ENCODE results near the gene PRKRA.

PRKRA gene

DNA sequence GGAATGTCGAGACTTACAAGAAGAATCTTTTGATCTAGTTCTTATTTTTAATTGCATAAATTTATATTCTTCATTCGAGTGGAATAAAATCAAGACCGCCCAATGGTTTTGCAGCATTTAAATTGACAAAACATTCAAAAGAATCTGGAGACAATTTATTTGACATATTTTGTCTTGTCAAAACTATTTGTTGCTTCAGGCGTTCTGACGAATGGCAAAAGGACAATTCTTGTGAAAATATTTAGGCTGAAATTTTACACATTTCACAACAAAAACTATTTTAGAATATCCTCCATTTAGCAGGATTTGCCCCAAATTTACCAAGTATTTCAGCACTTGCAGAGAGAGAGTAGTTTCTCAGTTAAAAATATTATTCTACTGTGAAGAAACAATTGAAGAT, 41.7 kb downstream of the PRKRA start:
- TF ChIP-seq, protein P1, sequence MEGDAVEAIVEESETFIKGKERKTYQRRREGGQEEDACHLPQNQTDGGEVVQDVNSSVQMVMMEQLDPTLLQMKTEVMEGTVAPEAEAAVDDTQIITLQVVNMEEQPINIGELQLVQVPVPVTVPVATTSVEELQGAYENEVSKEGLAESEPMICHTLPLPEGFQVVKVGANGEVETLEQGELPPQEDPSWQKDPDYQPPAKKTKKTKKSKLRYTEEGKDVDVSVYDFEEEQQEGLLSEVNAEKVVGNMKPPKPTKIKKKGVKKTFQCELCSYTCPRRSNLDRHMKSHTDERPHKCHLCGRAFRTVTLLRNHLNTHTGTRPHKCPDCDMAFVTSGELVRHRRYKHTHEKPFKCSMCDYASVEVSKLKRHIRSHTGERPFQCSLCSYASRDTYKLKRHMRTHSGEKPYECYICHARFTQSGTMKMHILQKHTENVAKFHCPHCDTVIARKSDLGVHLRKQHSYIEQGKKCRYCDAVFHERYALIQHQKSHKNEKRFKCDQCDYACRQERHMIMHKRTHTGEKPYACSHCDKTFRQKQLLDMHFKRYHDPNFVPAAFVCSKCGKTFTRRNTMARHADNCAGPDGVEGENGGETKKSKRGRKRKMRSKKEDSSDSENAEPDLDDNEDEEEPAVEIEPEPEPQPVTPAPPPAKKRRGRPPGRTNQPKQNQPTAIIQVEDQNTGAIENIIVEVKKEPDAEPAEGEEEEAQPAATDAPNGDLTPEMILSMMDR (IDR thresholded peaks at IDR 0.05; ENCODE audit: low read depth, low read length) = no peak
- no peak overlapping the region for H3K4me3 ChIP-seq (replicated peaks in 1 of 2; ENCODE audit: low read depth in 2 of 2, low read length in 2 of 2)
- no peak for DNase-seq (ENCODE audit: low read depth in 2 of 2)

DNA sequence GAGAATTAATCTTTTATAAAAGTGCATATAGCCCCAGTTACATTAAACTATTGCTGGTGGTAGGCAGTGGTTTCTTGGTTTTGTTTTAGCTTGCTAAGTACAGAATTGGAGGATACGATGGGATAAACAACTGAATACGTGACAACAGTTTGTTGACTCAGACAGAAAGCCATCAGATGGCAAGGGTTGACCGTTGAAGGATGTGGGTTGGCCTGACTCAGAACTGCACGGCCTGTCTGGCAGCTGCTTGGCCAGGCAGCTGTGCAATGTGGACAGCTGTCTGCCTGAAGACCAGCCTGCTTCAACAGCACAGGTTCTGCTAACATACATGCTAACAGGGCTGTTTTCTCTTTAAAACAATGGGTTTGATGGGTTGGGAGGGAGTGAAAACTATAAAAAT, 46.6 kb downstream of the PRKRA start:
- no peak overlapping the region for H3K4me3 ChIP-seq (replicated peaks in 1 of 2; ENCODE audit: low read depth in 2 of 2, low read length in 2 of 2)
- peak; percentile 53 to 89 for DNase-seq (ENCODE audit: low read depth in 2 of 2)
- TF ChIP-seq, protein P1 (IDR thresholded peaks at IDR 0.05; ENCODE audit: low read depth, low read length) = no peak

DNA sequence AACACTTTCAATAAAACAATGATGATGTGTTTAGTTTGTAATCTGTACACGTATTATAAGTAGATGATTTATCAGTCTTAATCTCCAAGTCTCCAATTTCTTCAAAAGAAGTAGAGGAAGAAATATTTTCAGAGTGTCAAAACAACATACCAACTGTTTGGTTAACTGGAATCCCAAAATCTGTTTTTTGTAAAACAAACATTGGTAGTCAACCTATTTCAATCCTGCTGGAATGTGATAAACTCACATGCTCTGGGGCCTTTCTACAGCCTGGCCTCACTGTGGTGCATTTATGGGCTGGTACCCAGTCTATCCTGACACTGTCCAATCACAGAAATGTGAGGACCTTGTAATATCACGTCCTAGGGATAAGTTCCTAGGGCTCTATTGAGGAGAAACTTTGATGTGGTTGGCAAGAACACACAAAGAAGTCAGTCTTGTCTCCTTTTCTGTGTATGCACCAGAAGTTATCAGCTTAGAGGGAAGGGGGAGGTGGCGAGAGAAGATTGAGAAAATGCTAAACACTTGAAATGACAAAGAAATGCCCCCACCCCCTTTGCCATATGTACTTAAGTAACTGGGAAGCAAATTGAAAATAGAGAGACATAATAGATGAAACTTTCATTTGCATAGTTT, 47.2 kb downstream of the PRKRA start:
- no peak overlapping the region for H3K4me3 ChIP-seq (replicated peaks in 1 of 2; ENCODE audit: low read depth in 2 of 2, low read length in 2 of 2)
- DNase-seq (ENCODE audit: low read depth in 2 of 2) = no peak
- TF ChIP-seq, protein P1 (IDR thresholded peaks at IDR 0.05; ENCODE audit: low read depth, low read length) = no peak

DNA sequence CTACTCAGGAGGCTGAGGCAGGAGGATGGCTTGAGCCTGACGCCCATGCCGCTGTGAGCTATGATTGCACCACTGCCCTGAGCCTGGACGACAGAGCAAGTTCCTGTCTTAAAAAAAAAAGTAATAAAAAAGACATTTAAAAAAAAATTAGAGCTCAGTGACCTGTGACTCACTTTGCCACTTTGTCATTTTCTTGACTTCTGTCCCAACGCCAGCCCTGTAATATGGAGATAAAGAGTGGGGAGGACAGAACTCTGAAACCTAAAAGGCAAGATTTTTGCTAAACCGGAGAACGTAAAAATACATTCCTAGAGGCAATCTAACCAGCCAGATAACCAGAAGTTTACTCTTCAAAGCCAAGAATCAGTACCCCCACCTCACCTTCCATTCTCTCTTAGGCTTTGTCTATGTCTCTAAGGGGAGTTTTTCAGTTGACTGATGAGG, 49.0 kb downstream of the PRKRA start:
- no peak overlapping the region for H3K4me3 ChIP-seq (replicated peaks in 1 of 2; ENCODE audit: low read depth in 2 of 2, low read length in 2 of 2)
- DNase-seq (ENCODE audit: low read depth in 2 of 2) = no peak
- TF ChIP-seq, protein P1 (IDR thresholded peaks at IDR 0.05; ENCODE audit: low read depth, low read length) = no peak

DNA sequence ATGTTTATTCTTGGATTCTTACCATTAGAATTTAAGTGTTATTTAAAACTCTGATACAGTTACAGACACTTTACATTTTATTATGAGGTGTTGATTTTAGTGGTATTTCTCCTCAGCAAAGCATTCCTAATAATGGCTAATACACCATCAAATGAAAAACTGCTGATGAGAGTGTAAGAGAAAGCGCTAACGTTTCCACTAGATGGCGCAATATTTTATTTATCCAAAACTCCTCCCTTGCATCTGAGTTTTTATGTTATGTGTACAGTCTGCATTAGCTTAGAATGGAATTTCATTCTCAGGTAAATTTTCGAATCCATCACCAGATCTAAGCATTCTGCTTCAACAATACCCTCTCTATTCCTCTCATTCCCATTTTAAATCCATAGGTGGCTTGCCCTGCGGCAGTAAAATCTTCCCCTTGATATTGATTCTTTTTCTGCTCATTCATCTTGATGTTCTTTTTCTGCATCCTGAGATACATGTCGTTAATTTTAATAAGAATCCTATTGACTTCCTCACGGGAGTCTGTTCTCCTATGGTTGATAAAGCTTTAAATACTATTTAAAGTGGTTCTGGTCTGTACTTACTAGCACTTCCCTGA, 53.9 kb downstream of the PRKRA start:
- TF ChIP-seq, protein P1 (IDR thresholded peaks at IDR 0.05; ENCODE audit: low read depth, low read length) = peak; percentile 55
- no peak overlapping the region for H3K4me3 ChIP-seq (replicated peaks in 1 of 2; ENCODE audit: low read depth in 2 of 2, low read length in 2 of 2)
- DNase-seq (ENCODE audit: low read depth in 2 of 2) = peak; percentile 68 to 72

DNA sequence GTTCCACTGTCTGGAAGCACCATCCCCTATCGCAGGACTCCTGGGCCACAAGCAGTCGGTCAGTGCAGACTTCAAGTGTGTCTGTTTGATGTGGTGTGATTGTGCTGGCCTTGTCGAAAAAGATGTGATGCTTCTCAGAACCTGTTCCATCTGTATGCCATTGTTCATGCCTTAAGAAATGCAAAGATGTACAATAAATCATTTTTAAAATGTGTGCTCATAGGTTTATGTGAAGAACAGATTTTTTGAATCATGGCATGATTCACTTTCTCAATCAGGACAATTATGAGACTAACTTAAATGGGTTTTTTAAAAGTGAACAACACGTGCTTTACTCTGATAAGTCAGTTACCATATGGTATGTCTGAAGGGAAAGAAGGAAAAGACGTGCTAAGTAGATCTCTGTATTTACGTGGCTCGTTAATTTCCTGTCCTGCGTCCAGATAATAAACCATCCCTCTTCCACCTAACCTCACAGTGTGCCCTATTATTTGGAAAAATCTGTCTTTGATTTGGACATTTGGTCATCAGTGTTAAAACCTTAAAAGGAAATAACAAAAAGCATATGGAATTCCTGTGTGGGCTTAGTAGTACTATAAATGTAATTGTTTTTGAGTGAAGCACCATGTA, 54.9 kb downstream of the PRKRA start:
- DNase-seq (ENCODE audit: low read depth in 2 of 2) = no peak
- TF ChIP-seq, protein P1 (IDR thresholded peaks at IDR 0.05; ENCODE audit: low read depth, low read length) = no peak
- no peak overlapping the region for H3K4me3 ChIP-seq (replicated peaks in 1 of 2; ENCODE audit: low read depth in 2 of 2, low read length in 2 of 2)

All from cardiac fibroblast (primary cell).